ENCODE data around the gene AFF3.
"Not testable (repeated sequence)": the region's sequence is repeated elsewhere in the genome, so short reads cannot be mapped to it uniquely, and the experiment has no call there.

Gene AFF3

DNA sequence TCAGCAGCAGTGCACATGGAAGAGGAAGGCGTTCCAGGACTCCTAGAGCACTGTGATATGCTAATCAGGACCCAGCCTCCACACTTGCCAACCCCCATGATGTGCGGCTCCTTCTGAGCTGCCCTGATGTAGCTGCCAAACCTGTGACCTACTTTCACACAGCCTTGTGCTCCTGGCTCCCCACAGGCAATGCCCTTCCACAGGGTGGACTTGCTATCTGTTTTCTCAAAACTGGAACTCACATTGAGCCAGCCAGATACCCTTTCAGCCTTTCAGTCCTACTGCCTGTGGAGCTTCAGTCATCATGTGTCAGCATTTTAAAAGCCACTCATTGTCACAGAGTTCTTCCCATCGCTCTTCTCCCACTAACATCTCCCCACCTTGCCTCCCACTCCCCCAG, 181.6 kb downstream of the AFF3 start:
- no peak for DNase-seq (ENCODE audit: low read depth)

GRCh38 chr2:99960291-99960690, 182.1 kb downstream of the AFF3 start:
- no peak for DNase-seq (ENCODE audit: low read depth)

DNA sequence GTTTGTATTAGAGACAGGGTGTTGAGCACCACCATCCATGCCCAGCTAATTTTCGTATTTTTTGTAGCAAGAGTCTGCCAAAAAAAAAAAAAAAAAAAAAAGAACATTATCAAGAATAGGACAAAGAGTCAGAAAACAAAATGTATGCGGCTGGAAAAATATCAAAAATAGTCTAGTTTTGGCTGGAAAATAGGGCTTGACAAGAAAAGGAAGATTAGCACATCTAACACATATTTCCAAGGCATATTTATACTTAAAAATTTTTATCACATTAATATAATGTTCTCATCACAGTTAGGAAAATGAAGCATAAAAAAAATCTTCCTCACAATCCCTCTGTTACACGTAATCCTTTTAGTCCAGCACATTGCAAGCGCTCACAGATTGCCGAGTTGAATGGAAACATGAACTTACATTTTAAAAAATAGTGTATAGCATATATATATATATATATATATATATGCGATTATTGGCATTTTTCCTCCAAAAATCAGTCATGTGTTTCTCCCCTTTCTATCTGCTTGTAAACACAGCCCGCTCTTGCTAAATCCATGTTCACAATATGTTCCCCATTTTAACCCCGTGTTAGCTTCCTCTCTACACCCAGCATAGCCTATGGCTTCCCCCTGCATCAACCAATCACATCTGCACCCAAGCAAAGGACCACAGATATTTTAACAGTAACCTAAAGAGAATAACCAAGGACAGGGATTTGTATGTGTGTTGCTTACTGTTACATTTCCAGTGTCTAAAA, 183.0 kb downstream of the AFF3 start:
- DNase-seq (ENCODE audit: low read depth), result no peak

GRCh38 chr2:99957332-99958133, 184.9 kb downstream of the AFF3 start:
- no peak for DNase-seq (ENCODE audit: low read depth)

DNA sequence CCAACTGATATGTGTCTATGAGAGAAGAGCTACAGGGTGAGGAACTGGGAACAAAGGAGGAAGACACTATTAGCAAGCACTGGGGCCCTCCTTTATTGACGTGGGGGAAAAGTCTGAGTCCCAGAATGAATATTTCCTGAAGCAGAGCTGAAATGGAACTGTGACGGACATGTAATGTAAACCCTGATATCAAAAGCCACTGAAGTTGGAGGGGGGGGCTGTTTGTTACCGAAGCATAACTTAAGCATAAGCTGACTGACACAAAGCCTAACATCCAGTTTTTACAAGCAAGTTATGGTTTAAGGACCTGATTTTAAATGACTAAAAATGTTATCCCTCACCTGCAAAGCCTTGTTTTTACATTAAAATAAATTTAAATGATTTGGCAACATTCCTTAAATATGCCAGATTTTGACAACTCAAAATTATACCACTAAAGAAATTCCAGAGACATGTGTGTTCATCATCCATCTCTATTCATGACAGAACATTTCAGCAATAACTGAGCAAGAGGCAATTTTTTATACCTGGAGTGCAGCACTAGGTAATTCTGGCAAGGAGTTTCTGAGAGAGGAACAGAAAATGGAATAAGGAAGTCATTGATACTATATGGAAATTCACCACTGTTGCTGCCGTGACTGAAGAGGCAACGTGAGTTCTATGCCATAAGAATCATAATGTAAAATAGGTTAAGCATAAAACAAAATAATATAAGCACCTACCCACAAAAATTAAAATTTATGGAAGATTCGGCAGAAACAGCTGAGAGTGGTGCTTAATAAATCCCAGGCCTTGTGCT, 186.0 kb downstream of the AFF3 start:
- no peak for DNase-seq (ENCODE audit: low read depth)

- DNase-seq (ENCODE audit: low read depth), result no peak
Observed at GRCh38 chr2:99953750-99954149, 188.6 kb downstream of the AFF3 start.

GRCh38 chr2:99949963-99950362, 192.4 kb downstream of the AFF3 start:
- DNase-seq (ENCODE audit: low read depth), result no peak

DNA sequence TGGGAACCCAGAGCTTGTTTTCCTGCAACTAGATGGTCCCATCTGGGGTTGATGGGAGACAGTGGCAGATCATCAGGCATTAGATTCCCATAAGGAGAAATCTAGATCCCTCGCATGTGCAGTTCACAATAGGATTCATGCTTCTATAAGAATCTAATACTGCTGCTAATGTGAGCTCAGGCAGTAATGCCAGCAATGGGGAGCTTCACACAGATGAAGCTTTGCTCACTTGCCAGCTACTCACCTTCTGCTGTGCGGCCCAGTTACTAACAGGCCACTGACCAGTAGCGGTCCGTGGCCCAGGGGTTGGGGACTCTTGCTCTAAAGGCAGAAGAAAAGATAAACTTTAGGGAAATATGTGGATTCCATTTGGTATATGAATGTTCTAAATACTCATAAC, 192.9 kb downstream of the AFF3 start:
- DNase-seq (ENCODE audit: low read depth), result no peak

- no peak for DNase-seq (ENCODE audit: low read depth)
Observed at GRCh38 chr2:99948010-99948409, 194.4 kb downstream of the AFF3 start.

- DNase-seq (ENCODE audit: low read depth), result not testable (repeated sequence)
Observed at GRCh38 chr2:99947366-99947765, 195.0 kb downstream of the AFF3 start.

DNA sequence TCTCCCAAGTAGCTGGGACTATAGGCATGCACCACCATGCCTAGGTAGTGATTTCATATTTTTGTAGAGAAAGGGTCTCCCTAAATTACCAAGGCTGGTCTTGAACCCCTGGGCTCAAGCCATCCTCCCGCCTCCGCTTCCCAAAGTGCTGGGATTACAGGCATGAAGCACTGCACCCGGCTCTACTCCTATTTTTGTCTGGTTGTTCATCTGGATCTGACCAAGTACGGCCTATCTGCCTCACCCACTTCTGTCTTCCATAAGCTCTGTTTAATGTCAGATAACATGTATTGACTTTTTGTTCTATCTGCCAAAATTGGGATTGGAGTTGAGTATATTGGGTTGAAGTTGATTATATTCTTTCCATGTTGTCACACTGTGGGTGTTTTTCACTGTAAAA, 198.4 kb downstream of the AFF3 start:
- DNase-seq (ENCODE audit: low read depth), result no peak

GRCh38 chr2:99942561-99943347, 199.6 kb downstream of the AFF3 start:
- DNase-seq (ENCODE audit: low read depth), result no peak

DNA sequence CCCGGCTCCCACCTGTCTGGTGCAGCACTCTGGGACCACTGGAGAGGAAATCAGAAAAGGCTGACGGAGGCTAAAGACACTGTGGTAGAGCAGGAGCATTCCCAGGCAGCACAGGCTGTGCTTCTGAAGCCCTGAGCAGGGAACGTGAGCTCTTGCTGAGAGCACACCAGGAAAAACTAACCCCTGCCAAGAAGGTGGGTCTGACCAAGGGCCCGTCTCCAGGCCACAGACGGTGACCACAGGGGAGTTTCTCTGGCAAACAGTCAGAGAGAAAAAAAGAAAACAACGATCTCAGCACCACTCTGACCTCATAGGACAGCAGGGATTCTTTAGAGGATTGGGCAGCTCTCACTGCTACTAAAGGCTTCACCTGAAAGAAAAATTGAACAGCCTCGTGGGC, 201.4 kb downstream of the AFF3 start:
- no peak for DNase-seq (ENCODE audit: low read depth)

DNA sequence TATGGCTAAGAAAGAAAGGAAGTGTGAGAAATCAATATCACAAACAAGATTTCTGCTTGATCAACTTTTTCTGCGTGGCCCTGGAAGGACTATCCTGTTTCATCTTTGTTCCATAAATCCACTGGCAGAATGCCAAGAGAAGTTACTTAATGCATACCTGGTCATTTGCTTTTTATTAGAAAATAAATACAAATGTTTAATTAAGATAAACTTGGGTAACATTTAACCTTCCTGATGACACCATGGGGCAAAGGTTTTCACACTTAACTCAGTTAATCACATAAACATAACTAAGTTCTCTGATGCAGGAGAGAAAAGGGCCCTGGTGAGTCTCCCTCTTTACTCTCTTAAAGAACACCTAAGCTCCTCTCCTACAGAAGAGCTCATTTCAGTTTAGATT, 203.3 kb downstream of the AFF3 start:
- DNase-seq (ENCODE audit: low read depth), result no peak

GRCh38 chr2:99938250-99938649, 204.1 kb downstream of the AFF3 start:
- no peak for DNase-seq (ENCODE audit: low read depth)

DNA sequence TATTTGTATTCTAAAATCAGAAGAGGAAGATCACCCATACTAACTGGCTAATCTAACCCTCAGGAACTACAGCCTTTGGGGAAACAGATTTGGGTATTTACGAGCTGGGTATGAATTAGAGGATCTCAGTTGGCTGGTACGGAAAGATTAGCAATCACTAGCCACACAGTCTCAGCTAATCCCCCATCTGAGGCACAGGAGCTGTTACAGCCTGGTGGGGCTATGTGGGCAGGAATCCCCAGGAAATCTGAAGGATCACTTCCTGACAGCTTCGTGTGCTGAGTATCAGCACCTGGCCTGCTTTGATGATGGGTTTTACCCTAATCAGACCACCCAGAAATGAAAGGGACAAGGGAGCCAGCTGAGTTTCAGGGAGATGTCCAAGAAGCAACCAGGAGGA, 206.3 kb downstream of the AFF3 start:
- DNase-seq (ENCODE audit: low read depth), result no peak

GRCh38 chr2:99935662-99936061, 206.7 kb downstream of the AFF3 start:
- no peak for DNase-seq (ENCODE audit: low read depth)

GRCh38 chr2:99933894-99934650, 208.3 kb downstream of the AFF3 start:
- no peak for DNase-seq (ENCODE audit: low read depth)

DNA sequence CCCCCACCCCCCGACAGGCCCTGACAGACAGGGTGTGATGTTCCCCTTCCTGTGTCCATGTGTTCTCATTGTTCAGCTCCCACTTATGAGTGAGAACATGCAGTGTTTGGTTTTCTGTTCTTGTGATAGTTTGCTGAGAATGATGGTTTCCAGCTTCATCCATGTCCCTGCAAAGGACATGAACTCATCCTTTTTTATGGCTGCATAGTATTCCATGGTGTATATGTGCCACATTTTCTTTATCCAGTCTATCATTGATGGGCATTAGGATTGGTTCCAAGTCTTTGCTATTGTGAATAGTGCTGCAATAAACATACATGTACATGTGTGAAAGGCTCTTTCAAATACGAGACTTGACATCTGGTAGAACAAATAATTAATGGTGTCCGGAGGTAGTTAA, 208.9 kb downstream of the AFF3 start:
- DNase-seq (ENCODE audit: low read depth), result not testable (repeated sequence)

DNA sequence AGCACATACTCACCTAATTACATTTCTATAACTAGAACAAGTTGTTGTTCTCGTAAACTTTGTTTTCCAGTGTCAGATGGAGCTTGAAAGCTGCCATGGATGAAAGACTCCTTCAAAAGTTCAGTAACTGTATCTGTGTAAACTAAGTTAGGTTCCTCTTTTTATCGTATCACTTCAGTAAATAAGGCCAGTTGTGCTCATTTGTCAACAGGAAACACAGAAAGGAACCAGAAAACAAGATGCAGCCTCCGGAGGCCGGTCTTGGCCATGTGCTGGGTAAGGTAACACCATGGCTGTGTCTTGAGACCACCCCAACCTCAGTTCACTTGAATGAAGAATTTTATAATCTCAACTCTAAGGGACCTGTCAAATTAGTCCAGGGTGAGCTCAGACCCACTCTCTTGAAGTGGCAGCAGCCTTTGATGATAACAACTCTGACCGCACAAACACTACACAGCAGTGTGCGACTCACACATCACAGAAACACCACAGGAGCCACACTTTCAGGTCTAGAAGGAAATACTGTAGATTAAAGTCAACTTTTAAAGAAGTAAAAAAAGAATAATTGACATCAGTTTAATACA, 213.8 kb downstream of the AFF3 start:
- no peak for DNase-seq (ENCODE audit: low read depth)

DNA sequence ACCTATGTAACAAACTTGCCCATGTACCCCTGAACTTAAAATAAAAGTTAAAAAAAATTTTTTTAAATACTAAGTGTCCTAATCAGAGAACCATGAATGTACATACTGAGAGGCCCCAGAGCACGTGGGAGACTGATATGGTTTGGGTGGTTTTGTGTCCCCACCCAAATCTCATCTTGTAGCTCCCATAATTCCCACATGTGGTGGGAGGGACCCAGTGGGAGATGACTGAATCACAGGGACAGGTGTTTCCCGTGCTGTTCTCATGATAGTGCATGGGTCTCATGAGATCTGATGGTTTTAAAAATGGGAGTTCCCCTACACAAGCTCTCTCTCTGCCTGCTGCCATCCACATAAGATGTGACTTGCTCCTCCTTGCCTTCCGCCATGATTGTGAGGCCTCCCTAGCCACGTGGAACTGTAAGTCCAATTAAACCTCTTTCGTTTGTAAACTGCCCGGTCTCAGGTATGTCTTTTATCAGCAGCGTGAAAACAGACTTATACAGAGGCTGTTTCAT, 214.6 kb downstream of the AFF3 start:
- DNase-seq (ENCODE audit: low read depth), result not testable (repeated sequence)

Measured in activated T-cell treated with anti-CD3 and anti-CD28 coated beads for 24 hours (primary cell).